Erythroblast (primary cell): ENCODE measurements around the gene USP17L13.
"Not testable (repeated sequence)": the region's sequence is repeated elsewhere in the genome, so short reads cannot be mapped to it uniquely, and the experiment has no call there.

ENCODE experiments used
- GATA1 ChIP-seq: IDR thresholded peaks from 2 replicates; pipeline ENCODE4 v1.6.1; 2011; ENCODE audit warnings: low read depth, mild to moderate bottlenecking, control low read depth, low read length, moderate library complexity
- POLR2A ChIP-seq: IDR thresholded peaks from 2 replicates; pipeline ENCODE4 v1.6.1; 2011; ENCODE audit warnings: mild to moderate bottlenecking, low read length

- TF ChIP-seq POLR2A, GATA1: not testable (repeated sequence)
These were observed 9.6 kb upstream of the USP17L13 start, which contains the start of gene USP17L11 for GRCh38 chr4:9215105-9215504.
